ENCODE results near the gene SLC8A2.

DNA sequence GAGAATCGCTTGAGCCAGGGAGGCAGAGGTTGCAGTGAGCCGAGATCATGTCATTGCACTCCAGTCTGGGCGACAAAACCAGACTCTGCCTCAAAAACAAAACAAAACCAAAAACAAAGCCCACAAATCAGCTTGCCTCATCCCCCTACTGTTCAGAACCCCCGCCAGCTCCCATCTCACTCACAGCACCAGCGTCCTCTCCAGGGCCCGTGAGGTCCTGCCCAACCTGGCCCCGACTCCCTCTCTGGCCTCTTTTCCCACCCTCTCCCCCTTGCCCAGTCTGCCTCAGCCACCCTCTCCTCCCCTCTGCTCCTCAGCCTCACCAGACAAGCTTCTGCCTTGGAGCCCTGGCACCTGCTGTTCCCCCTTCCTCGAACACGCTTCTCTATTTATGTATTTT, 3.8 kb downstream of the SLC8A2 start:
- no peak for TF ChIP-seq SUZ12 (IDR thresholded peaks at IDR 0.05; ENCODE audit: extremely low read depth, insufficient read depth, insufficient read length)
- no peak for TF ChIP-seq YY1 (IDR thresholded peaks at IDR 0.05; ENCODE audit: insufficient read depth, insufficient read length)

Data from NT2/D1 (cell line).